Measurements from ENCODE around the gene PRPF31.

- TF ChIP-seq CTCF (IDR thresholded peaks at IDR 0.05; ENCODE audit: borderline replicate concordance, extremely low read depth, low read length, poor library complexity, severe bottlenecking) (no peak), EZH2 (IDR thresholded peaks at IDR 0.05; ENCODE audit: borderline replicate concordance, low read depth, low read length, severe bottlenecking) (no peak)
These were observed 21.0 kb upstream of the PRPF31 start for GRCh38 chr19:54094426-54095000.
